Gastroesophageal sphincter (tissue), 4 donors: Measurements from ENCODE around the gene TGM4. TPM values are rescaled to one million over a fixed set of nuclear protein-coding genes. Genes with fewer than 3 reads are reported as not detected.

Experiments used
- ATAC-seq: fragments of 150-250 bp; one replicate; pipeline ENCODE4 v1.9.1; 2016; ENCODE audit warnings: mild to moderate bottlenecking, moderate library complexity
- H3K27ac ChIP-seq, 4 donors: fragments of 200-600 bp; sonication (generic) in 3 of 4; 1 replicate in 3 of 4; 2 replicates in 1 of 4; pipeline ENCODE4 v1.5.1; 2016 to 2019
- H3K27me3 ChIP-seq: fragments of 200-600 bp; sonication (generic); one replicate; pipeline ENCODE4 v1.5.1; 2019
- H3K36me3 ChIP-seq, 2 donors: fragments of 200-600 bp; sonication (generic); one replicate each; pipeline ENCODE4 v1.5.1; 2019; ENCODE audit warnings: control low read depth in 1 of 2
- H3K4me1 ChIP-seq, 3 donors: fragments of 200-600 bp; sonication (generic); 1 replicate in 2 of 3; 2 replicates in 1 of 3; pipeline ENCODE4 v1.5.1; 2016 to 2019; ENCODE audit warnings: control low read depth in 2 of 3
- H3K4me3 ChIP-seq, 2 donors: fragments of 200-600 bp; sonication (generic); one replicate each; pipeline ENCODE4 v1.5.1; 2019; ENCODE audit warnings: mild to moderate bottlenecking in 1 of 2, moderate library complexity in 1 of 2
- H3K9me3 ChIP-seq, 3 donors: fragments of 200-600 bp; sonication (generic); one replicate each; pipeline ENCODE4 v1.5.1; 2017 to 2019; ENCODE audit warnings: control low read depth in 2 of 3
- EP300 ChIP-seq: sonication (generic); formaldehyde crosslinking; IDR thresholded peaks from one replicate; pipeline ENCODE4 v1.6.1; 2017; ENCODE audit warnings: antibody characterized with exemption, mild to moderate bottlenecking
- POLR2A ChIP-seq, 2 donors: fragments of 450-650 bp; IDR thresholded peaks; one replicate each; pipeline ENCODE4 v1.6.1; 2017; ENCODE audit warnings: antibody characterized with exemption in 2 of 2, mild to moderate bottlenecking in 2 of 2, moderate library complexity in 1 of 2
- POLR2AphosphoS5 ChIP-seq: sonication (generic); formaldehyde crosslinking; IDR thresholded peaks from one replicate; pipeline ENCODE4 v1.6.1; 2017; ENCODE audit warnings: antibody characterized with exemption
- WGBS, 2 donors: methylation state at CpG; one replicate each; pipeline ENCODE4 v1.1.5; 2018; ENCODE audit warnings: low coverage in 1 of 2; 5-methylcytosine and 5-hydroxymethylcytosine counted together
- total RNA-seq, 4 donors: library from RNA; depleted of rRNA; stranded (reverse); fragments of >200 nt; gene quantifications; one replicate each; pipeline ENCODE4 v1.1.0, GENCODE V29; 2016
- TF ChIP-seq, protein P1 (sequence below), 4 experiments: fragments of 200-600 bp in 2 of 4; fragments of 450-650 bp in 2 of 4; sonication (generic) in 1 of 4; IDR thresholded peaks; one replicate each; pipeline ENCODE4 v1.5.1; 2017 to 2019; ENCODE audit warnings: antibody characterized with exemption in 4 of 4, mild to moderate bottlenecking in 2 of 4, moderate library complexity in 2 of 4

Gene TGM4
- total RNA-seq, 4 donors from 2014 or later: not detected

DNA sequence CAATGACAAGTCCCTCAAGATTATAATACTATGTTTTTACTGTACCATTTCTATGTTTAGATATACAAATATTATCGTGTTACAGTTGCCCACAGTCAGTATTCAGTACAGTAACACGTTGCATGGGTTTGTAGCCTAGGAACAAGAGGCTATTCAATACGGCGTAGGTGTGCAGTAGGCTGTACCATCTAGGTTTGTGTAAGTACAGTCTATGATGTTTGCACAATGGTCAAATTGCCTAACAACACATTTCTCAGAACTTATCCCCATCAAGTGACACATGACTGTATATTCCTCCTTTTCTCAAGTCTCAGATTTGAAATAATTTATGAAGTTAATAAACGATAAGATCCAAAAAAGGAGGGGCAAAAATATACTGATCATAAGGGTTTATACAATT, 79.9 kb downstream of the TGM4 start:
- WGBS, 2 donors: 81 to 89% methylated on average over 4 to 5 of the region's 5 CpGs
- H3K4me3 ChIP-seq: no peak overlapping the region

GRCh38 chr3:44954962-44955361, 80.6 kb downstream of the TGM4 start:
- Histone ChIP-seq H3K4me1 (peaks cover 0 to 14% (median 0%) of the 10 kb centered on the region in 3 donors), H3K36me3 (peaks cover 0 to 39% of the 10 kb centered on the region in 2 donors), H3K9me3 (no peaks in the 10 kb centered on the region), H3K27me3 (no peaks in the 10 kb centered on the region), H3K27ac (no peak overlapping the region), H3K4me3 (no peak overlapping the region)
- 43 to 59% methylated on average over 3 of the region's 3 CpGs for WGBS, 2 donors
- no peak for TF ChIP-seq EP300
- TF ChIP-seq POLR2A (IDR thresholded peaks at IDR 0.05): no peak
- TF ChIP-seq, protein P1, sequence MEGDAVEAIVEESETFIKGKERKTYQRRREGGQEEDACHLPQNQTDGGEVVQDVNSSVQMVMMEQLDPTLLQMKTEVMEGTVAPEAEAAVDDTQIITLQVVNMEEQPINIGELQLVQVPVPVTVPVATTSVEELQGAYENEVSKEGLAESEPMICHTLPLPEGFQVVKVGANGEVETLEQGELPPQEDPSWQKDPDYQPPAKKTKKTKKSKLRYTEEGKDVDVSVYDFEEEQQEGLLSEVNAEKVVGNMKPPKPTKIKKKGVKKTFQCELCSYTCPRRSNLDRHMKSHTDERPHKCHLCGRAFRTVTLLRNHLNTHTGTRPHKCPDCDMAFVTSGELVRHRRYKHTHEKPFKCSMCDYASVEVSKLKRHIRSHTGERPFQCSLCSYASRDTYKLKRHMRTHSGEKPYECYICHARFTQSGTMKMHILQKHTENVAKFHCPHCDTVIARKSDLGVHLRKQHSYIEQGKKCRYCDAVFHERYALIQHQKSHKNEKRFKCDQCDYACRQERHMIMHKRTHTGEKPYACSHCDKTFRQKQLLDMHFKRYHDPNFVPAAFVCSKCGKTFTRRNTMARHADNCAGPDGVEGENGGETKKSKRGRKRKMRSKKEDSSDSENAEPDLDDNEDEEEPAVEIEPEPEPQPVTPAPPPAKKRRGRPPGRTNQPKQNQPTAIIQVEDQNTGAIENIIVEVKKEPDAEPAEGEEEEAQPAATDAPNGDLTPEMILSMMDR (IDR thresholded peaks at IDR 0.05): no peak
- no peak for TF ChIP-seq POLR2AphosphoS5
- peak; percentile 53 for ATAC-seq

More for the DNA sequence above, 79.9 kb downstream of the TGM4 start:
- H3K9me3 ChIP-seq: no peaks in the 10 kb centered on the region
- H3K27ac ChIP-seq: no peak overlapping the region
- H3K4me1 ChIP-seq: peaks cover 0 to 14% (median 0%) of the 10 kb centered on the region in 3 donors
- H3K36me3 ChIP-seq: peaks cover 0 to 35% of the 10 kb centered on the region in 2 donors
- ATAC-seq: no peak
- no peaks in the 10 kb centered on the region for H3K27me3 ChIP-seq
- TF ChIP-seq POLR2AphosphoS5 (no peak), EP300 (no peak), POLR2A (IDR thresholded peaks at IDR 0.05) (no peak)
- TF ChIP-seq, protein P1 (IDR thresholded peaks at IDR 0.05): no peak

GRCh38 chr3:44955917-44956316, 81.5 kb downstream of the TGM4 start:
- no CpG with 5 or more reads among the region's 1 CpG for WGBS, 2 donors
- ATAC-seq: no peak

GRCh38 chr3:44957986-44958385, 83.6 kb downstream of the TGM4 start:
- peaks cover 0 to 14% (median 0%) of the 10 kb centered on the region in 3 donors for H3K4me1 ChIP-seq
- TF ChIP-seq EP300: no peak
- TF ChIP-seq, protein P1 (IDR thresholded peaks at IDR 0.05): no peak
- TF ChIP-seq POLR2AphosphoS5: no peak
- no peak for TF ChIP-seq POLR2A (IDR thresholded peaks at IDR 0.05)
- peaks cover 0 to 39% of the 10 kb centered on the region in 2 donors for H3K36me3 ChIP-seq
- no peak overlapping the region for H3K27ac ChIP-seq
- H3K4me3 ChIP-seq: no peak overlapping the region
- ATAC-seq: no peak
- H3K27me3 ChIP-seq: no peaks in the 10 kb centered on the region
- WGBS, 2 donors: 100% methylated on average over 1 to 3 of the region's 4 CpGs
- no peaks in the 10 kb centered on the region for H3K9me3 ChIP-seq

More at GRCh38 chr3:44955917-44956316, 81.5 kb downstream of the TGM4 start:
- H3K36me3 ChIP-seq: peaks cover 0 to 39% of the 10 kb centered on the region in 2 donors
- no peak overlapping the region for H3K27ac ChIP-seq
- TF ChIP-seq POLR2AphosphoS5 (no peak), POLR2A (IDR thresholded peaks at IDR 0.05) (no peak), EP300 (no peak)
- TF ChIP-seq, protein P1 (IDR thresholded peaks at IDR 0.05): no peak
- no peaks in the 10 kb centered on the region for H3K9me3 ChIP-seq
- no peak overlapping the region for H3K4me3 ChIP-seq
- peaks cover 0 to 14% (median 0%) of the 10 kb centered on the region in 3 donors for H3K4me1 ChIP-seq
- no peaks in the 10 kb centered on the region for H3K27me3 ChIP-seq

DNA sequence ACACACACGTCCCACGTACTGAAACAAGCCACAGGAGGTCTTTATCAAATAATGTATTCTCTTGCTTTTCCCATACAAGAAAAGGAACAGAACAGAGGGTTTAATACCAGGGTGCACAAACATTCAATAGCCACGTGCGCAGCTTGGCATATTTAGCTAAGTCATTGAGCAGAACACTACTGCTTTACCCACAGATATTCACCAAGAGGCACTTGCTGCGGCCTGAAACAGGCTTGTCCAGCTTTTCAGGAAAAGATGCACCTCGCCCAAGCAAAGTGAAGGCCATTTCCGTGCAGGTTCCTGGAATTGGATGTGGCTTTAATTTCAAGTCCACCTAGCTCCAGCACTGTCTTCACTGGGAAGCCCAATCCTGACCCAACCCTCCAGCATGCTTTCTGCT, 84.0 kb downstream of the TGM4 start:
- H3K36me3 ChIP-seq: peaks cover 0 to 38% of the 10 kb centered on the region in 2 donors
- no peaks in the 10 kb centered on the region for H3K9me3 ChIP-seq
- no peak overlapping the region for H3K4me3 ChIP-seq
- H3K4me1 ChIP-seq: peaks cover 0 to 14% (median 0%) of the 10 kb centered on the region in 3 donors
- no peak overlapping the region for H3K27ac ChIP-seq
- no peak for ATAC-seq
- WGBS, 2 donors: 90 to 100% methylated on average over 1 to 2 of the region's 7 CpGs
- no peak for TF ChIP-seq POLR2A (IDR thresholded peaks at IDR 0.05)
- TF ChIP-seq, protein P1 (IDR thresholded peaks at IDR 0.05): no peak
- no peak for TF ChIP-seq POLR2AphosphoS5
- TF ChIP-seq EP300: no peak
- H3K27me3 ChIP-seq: no peaks in the 10 kb centered on the region
